ENCODE measurements around the gene ZNHIT6.
"Not testable (repeated sequence)": the region's sequence is repeated elsewhere in the genome, so short reads cannot be mapped to it uniquely, and the experiment has no call there.

ZNHIT6 gene

GRCh38 chr1:85663382-85663781 lies 44.9 kb downstream of the ZNHIT6 start:
- no peak for DNase-seq

- DNase-seq: no peak
Measured at GRCh38 chr1:85661767-85662166, 46.5 kb downstream of the ZNHIT6 start.

GRCh38 chr1:85660541-85660940 lies 47.7 kb downstream of the ZNHIT6 start:
- DNase-seq: no peak

DNA sequence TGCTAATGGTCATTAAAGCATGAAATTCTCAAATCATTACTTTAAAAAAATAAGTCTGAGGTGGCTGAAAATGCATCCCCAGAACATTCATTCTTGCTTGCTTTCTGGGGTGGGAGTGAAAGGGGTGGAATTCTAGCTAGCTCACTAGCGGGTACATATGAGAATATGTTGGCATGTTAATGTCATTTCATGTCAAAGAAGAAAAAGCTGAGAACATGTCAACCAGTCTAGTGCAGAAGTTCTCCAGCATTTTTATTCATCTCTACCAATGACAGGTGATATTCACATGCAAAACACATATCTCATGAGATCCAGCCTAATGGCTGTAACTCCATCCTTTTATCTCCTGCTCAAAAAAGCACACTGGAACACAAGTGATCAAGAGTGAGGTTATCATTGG lies 49.1 kb downstream of the ZNHIT6 start:
- DNase-seq: no peak

DNA sequence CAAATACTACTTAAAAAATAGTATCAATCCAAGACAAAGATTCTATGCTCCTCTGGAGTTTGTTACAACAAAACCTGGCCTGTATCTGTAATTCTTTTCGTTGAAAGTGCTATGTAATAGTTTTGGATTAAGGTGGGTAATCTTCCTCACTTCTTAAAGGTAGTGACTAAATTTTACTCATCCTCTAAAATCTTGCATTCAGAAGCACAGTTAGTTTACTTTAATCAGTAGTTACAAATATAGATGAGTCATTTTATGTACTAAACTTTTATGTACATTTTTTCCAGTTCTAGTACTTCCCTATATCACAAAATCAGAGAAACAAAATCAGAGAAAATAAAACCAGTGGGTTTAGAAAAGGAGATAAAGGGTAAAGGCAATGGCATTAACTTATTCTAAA lies 51.3 kb downstream of the ZNHIT6 start:
- no peak for DNase-seq

GRCh38 chr1:85656256-85656655 lies 52.0 kb downstream of the ZNHIT6 start:
- no peak for DNase-seq

DNA sequence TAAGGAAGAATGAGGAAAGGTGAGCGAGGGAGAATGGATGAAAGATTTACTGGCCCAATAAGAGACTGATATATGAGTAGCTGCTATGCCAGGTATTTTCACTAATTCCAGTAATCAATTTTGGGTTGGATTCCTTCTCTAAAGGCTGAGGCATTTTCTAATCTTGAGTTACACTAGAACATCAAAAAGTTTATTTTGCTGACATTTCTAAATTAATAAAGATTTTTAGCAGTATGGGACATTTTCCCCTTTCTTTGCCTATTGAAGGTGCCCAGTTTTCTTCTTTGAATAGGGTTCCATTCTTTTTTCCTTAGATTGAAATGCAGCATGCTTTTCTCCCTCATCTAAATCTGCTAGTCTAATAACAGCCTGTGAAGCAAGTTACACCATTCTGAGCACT lies 52.9 kb downstream of the ZNHIT6 start:
- DNase-seq: no peak

DNA sequence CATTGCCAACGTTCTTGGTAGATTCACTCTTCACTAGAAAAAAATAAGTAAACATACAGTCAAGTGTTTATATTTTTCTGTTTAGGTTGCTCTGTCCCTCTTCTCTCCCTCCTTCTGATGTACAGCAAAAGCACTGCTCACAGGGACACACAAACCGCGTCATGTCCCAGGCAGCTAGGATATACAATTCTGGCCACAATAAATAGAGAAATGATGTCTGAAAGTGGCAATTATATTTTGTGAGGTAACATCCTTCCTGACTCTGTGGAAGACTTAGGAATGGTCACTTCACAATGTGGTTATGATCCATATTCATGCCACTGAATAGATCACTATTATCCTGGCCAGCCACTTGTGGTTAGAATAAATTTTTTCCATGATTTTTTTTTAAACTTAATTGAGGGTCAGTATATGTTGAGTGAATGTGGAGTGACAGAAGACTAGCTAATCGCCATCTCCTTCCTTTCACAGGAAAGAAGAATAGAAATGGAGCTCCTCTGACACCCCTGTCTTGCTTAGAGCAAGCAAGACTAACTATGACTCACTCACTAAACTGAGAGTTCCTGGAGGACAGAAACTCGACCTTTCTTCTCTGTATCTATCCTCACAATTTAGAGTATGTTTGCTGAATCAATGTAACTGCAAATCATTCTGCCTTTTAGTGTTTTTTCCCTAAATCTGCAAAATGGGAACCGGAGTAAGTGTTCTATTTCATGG lies 54.0 kb downstream of the ZNHIT6 start:
- no peak for DNase-seq

GRCh38 chr1:85652327-85652726 lies 55.9 kb downstream of the ZNHIT6 start:
- no peak for DNase-seq

DNA sequence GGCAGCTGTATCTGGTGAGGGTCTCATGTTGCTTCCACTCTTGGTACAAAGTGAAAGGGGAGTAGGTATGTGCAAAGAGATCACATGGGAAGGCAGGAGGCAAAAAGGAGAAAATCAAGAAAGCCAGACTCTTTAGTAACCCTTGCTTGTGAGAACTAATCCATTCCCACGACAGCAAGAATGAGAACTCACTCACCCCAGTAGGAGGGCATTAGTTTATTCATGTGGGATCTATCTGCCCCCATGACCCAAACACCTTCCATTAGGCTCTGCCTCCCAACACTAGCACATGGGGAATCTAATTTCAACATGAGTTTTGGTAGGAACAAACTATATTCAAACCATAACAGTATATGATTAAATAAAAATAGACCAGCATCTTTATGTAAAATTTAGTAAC lies 57.6 kb downstream of the ZNHIT6 start:
- no peak for DNase-seq

DNA sequence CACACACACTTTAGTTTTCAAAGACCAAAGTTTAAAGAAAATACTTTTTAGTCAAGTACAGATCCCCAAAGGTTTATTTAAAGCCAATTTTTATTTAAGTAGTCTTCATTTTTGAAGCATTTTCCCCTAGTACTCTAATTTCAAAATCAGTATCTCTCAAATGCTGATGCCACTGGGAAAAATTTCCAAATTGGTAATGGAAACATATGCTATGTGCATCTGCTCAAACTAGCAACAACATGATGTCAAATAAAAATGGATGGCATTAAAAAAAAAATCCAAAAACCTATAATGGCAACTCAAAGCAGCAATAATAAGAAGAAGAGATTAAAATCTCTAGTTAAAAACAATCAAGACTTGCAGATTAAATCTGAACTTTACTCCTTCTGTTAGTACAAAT lies 58.6 kb downstream of the ZNHIT6 start:
- no peak for DNase-seq

DNA sequence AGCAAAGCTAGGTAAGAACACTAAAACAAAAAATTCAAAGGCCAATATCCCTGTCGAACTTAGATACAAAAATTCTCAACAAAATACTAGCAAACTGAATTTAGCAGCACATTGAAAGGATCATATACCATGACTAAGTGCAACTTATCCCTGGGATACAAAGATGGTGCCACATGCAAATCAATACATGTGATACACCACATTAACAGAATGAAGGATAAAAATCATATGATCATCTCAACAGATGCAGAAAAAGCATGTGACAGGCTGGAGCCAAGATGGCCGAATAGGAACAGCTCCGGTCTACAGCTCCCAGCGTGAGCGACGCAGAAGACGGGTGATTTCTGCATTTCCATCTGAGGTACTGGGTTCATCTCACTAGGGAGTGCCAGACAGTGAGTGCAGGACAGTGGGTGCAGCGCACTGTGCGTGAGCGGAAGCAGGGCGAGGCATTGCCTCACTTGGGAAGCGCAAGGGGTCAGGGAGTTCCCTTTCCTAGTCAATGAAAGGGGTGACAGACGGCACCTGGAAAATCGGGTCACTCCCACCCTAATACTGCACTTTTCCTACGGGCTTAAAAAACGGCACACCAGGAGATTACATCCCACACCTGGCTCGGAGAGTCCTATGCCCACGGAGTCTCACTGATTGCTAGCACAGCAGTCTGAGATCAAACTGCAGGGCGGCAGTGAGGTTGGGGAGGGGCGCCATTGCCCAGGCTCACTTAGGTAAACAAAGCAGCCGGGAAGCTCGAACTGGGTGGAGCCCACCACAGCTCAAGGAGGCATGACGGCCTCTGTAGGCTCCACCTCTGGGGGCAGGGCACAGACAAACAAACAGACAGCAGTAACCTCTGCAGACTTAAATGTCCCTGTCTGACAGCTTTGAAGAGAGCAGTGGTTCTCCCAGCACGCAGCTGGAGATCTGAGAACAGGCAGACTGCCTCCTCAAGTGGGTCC lies 66.4 kb downstream of the ZNHIT6 start:
- DNase-seq: not testable (repeated sequence)

DNA sequence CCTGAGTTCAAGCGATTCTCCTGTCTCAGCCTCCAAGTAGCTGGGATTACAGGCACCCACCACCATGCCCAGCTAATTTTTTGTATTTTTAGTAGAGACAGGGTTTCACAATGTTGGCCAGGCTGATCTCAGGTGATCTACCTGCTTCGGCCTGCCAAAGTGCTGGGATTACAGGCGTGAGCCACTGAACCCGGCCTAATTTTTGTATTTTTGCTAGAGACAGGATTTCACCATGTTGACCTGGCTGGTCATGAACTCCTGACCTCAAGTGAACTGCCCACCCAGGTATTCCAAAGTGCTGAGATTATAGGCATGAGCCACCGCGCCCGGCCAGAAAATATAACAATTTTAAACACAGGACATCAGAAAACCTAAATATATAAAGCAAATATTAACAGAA lies 68.3 kb downstream of the ZNHIT6 start:
- not testable (repeated sequence) for DNase-seq

- no peak for DNase-seq
Measured at GRCh38 chr1:85638412-85638811, 69.8 kb downstream of the ZNHIT6 start.

GRCh38 chr1:85630493-85630892 lies 77.7 kb downstream of the ZNHIT6 start:
- DNase-seq: no peak

- no peak for DNase-seq
Measured at GRCh38 chr1:85629532-85629920, 78.7 kb downstream of the ZNHIT6 start.

DNA sequence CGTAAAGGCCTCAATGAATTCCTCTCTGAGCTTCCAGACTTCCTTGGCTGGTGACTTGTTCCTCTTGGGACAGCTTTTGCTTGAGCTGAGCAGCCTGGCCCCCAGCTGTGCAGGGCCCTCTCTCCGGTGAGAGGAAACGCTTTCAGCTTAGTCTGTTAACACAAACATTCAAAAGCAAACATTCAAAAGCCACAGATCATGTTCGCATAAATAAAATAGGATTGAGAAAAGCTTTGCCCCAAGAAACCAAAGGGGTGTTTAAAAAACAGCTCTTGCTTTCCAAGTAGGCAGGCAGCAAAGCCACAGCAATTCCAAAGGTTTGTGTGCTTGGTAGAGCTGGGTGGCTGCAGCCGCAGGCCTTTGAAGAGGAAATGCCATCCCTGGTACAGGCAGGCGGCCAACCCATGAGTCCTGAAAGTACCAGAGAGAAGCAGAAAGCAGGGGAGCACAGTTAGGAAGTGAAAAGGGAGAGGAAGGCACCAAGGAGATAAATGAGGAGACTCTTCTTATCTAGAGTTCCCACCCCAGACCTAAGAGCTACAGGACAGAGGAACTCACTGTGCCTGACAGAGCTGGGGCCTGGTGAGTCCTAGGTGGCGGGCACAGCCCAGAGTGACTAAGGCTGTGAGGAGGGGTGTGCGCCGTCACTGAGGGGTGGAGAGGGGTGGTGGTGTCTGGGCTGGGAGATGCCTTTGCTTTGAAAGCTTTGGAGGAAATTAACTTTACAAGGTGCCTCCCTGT lies 79.3 kb downstream of the ZNHIT6 start:
- DNase-seq: no peak

DNA sequence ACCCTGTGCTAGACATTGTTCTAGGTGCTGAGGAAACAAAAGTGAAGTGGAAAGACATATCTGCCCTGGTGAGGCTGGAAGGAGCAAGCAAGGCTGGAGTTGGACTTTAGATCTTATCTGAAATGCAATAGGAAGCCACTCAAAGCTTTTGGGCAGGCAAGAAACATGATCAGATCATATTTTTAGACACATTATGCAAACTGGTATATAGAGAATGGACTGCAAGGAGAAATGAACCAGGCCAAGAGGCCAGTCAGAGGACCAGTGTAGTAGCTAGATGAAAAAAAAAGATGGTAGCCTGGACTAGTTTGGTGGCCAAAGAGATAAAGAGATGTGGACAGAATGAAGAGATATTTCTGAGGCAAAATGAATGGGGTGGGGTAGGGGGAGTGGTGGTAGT lies 81.4 kb downstream of the ZNHIT6 start:
- DNase-seq: no peak

DNA sequence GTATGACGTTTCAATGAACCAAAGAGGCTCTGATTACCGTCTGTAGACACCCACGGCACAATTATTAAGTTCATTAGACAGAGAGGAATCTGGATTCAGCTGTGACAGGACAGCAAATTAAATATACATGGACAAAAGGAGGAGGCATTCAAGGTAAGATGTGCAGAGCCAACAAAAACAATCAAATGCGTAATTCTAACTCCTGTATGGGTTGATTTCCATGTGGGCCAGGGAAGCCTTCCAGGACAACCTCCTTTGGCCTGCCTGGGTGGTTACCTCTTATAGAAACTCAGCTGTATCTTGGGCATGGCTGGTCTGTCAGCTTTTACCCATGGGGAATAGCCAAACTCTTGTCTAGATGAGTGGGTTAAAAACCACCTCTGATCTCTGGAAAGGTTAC lies 83.9 kb downstream of the ZNHIT6 start:
- DNase-seq: no peak

GRCh38 chr1:85623061-85623471 lies 85.2 kb downstream of the ZNHIT6 start:
- no peak for DNase-seq

- DNase-seq: no peak
Measured at GRCh38 chr1:85621430-85621829, 86.8 kb downstream of the ZNHIT6 start.

GRCh38 chr1:85617633-85618100 lies 90.6 kb downstream of the ZNHIT6 start:
- no peak for DNase-seq

DNA sequence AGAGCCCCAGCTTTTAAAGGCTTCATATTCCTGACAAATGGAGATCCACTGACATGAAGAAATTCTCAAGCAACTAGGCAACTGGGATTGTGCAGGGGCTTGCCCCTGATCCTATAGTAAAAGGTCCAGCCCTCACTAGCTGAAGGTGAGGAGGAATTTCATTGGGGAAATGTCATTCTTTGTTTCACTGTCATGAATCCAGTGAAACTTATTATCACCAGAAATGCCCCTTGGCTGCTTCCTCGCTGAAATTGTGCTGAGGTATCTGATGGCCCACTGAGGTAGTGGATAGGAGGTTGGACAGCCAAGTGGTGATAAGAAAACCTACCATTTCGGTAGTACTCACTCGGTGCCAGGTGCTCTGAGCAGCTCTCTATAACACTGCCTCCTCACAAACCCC lies 91.5 kb downstream of the ZNHIT6 start:
- DNase-seq: no peak

- no peak for DNase-seq
Measured at GRCh38 chr1:85616364-85616705, 91.9 kb downstream of the ZNHIT6 start.

Measured in CD4-positive, alpha-beta T cell treated with Interleukin-4 for 4 hours (primary cell).